ENCODE data around the gene PTPRT.

DNA sequence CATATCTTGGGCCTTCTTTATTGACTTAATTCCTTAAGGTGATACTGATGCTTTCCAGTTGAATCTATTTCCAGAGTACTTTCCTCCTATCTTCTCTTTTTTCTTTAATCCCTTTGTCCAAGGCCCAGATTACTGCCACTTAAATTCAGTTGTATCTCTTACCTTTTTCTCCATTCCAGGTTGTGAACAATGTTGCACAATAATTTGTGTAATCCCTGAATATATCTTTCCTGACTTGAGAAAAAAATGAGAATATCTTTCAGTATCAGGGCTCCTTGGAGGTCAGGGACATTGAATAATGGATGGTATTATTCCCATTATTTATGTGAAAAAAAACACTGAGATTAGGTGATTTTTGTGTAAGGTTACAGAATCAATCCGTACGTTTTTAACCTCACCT lies 683.3 kb downstream of the PTPRT start:
- TF ChIP-seq SMAD1 (IDR thresholded peaks at IDR 0.05; ENCODE audit: low read depth, partially characterized antibody) (no peak), RELA (IDR thresholded peaks at IDR 0.05; ENCODE audit: borderline replicate concordance, partially characterized antibody) (no peak), EZH2 (IDR thresholded peaks at IDR 0.05; ENCODE audit: borderline replicate concordance, control insufficient read depth, low read depth, low read length) (no peak), ATF3 (IDR thresholded peaks at IDR 0.05; ENCODE audit: borderline replicate concordance, extremely low read depth, low read depth, low read length) (no peak), YBX1 (IDR thresholded peaks at IDR 0.05) (no peak), REST (IDR thresholded peaks at IDR 0.05; ENCODE audit: low read depth, low read length) (no peak), HCFC1 (IDR thresholded peaks at IDR 0.05; ENCODE audit: low read length) (no peak), CBX3 (IDR thresholded peaks at IDR 0.05; ENCODE audit: borderline replicate concordance, low read depth) (no peak), RFX5 (IDR thresholded peaks at IDR 0.05; ENCODE audit: low read depth, low read length) (no peak)
- TF ChIP-seq, protein P1, sequence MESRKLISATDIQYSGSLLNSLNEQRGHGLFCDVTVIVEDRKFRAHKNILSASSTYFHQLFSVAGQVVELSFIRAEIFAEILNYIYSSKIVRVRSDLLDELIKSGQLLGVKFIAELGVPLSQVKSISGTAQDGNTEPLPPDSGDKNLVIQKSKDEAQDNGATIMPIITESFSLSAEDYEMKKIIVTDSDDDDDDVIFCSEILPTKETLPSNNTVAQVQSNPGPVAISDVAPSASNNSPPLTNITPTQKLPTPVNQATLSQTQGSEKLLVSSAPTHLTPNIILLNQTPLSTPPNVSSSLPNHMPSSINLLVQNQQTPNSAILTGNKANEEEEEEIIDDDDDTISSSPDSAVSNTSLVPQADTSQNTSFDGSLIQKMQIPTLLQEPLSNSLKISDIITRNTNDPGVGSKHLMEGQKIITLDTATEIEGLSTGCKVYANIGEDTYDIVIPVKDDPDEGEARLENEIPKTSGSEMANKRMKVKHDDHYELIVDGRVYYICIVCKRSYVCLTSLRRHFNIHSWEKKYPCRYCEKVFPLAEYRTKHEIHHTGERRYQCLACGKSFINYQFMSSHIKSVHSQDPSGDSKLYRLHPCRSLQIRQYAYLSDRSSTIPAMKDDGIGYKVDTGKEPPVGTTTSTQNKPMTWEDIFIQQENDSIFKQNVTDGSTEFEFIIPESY (IDR thresholded peaks at IDR 0.05): no peak
- TF ChIP-seq, protein P2, sequence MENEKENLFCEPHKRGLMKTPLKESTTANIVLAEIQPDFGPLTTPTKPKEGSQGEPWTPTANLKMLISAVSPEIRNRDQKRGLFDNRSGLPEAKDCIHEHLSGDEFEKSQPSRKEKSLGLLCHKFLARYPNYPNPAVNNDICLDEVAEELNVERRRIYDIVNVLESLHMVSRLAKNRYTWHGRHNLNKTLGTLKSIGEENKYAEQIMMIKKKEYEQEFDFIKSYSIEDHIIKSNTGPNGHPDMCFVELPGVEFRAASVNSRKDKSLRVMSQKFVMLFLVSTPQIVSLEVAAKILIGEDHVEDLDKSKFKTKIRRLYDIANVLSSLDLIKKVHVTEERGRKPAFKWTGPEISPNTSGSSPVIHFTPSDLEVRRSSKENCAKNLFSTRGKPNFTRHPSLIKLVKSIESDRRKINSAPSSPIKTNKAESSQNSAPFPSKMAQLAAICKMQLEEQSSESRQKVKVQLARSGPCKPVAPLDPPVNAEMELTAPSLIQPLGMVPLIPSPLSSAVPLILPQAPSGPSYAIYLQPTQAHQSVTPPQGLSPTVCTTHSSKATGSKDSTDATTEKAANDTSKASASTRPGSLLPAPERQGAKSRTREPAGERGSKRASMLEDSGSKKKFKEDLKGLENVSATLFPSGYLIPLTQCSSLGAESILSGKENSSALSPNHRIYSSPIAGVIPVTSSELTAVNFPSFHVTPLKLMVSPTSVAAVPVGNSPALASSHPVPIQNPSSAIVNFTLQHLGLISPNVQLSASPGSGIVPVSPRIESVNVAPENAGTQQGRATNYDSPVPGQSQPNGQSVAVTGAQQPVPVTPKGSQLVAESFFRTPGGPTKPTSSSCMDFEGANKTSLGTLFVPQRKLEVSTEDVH (IDR thresholded peaks at IDR 0.05; ENCODE audit: low read depth, partially characterized antibody): no peak
